ENCODE data around the gene ACOT8.
"Not testable (repeated sequence)": the region's sequence is repeated elsewhere in the genome, so short reads cannot be mapped to it uniquely, and the experiment has no call there.

Gene ACOT8

DNA sequence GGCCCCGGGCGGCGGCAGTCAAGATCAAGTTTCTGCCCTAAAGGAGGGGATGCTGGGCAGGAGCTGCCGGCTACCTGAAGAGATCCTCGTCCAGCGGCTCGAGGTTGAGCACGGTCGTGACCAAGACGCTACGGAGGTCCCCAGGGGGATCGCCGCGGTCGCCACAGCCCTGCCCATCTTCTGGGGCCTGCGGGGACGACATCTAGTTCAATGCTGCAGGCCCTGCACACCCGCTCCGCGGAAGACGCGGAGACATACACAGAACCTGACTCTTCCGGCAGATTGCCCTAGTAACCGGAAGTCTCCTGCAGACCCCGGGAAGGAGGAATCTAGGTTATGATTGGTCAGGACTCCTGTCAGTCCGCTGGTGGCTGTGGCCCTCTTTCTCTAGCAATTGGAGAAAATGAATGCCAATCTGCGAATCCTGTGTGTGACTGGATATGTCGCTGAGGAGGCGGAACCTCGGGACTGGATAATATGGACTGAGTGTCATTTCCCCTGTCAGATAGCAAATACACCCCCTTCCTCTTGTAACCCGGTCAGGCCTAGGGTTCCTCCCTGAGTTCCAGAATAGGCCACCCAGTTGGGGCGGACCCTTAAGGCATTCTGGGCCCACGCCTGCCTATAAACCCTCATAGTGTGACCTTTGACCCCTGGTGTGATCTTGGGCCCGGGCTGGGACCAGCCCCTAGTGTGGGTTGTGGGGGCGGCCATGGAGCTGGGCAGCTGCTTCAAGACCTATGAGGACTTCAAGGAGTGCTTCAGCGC is at the start of gene ACOT8, which contains the start of gene ZSWIM3:
ACOT8 (minus strand) TSS at position 279 of the 768 bp plus-strand sequence; CDS start at position 202, 77 bp downstream.
ZSWIM3 (plus strand) TSS at position 501 of the 768 bp plus-strand sequence; CDS start at position 713, 212 bp downstream.
- DNase-seq, result peak; percentile 94

- no peak for DNase-seq
Observed at GRCh38 chr20:45905505-45906079, 48.4 kb upstream of the ACOT8 start.

GRCh38 chr20:45904583-45905504 is 47.7 kb upstream of the ACOT8 start:
- no peak for DNase-seq

GRCh38 chr20:45902199-45902701 is 45.1 kb upstream of the ACOT8 start:
- DNase-seq, result no peak

DNA sequence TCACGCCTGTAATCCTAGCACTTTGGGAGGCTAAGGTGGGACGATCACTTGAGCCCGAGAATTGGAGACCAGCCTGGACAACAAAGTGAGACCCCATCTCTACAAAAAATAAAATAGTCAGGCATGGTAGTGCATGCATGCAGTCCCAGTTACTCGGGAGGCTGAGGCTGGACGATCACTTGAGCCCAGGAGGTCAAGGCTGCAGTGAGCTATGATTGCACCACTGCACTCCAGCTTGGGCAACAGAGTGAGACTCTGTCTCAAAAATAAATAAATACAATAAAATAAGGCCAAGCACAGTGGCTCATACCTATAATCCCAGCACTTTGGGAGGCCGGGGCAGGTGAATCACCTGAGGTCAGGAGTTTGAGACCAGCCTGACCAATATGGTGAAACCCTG is 44.1 kb upstream of the ACOT8 start:
- not testable (repeated sequence) for DNase-seq

DNA sequence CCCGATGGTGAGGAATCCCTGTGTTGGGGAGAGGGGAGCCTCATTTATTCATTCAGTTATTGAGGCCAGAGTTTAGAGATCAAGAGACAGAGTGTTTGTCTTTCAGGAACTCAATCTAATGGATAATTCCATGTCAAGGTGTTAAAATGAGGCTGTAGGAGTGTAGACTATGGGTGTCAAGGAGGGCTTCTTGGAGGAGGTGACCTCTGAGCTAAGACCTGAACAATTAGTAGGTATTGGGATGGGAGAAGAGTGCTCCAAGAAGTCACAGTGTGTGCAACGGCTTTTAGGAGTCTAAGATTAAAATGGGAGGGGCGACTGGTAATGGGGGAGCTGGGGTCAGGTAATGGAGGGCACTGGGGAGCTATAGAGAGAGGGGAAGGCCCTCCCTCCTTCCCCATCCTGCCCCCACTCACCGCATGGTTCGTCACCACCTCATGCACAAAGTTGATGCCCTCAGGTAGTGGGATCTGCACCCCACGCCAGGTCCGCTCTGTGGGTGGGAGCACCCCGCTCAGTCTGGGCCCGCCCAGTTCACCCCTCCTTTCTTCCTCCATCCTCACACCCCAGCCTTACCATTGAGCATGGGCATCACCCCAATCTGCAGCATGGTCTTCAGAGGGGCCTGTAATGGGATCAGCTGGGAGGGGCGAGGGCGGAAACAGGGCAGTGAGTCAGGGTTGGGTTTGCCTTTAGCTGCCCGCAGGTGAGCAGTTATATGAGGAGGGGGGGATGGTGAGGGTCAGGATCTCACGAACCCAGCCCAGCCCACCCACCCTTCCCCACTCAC is 42.0 kb upstream of the ACOT8 start:
- DNase-seq, result no peak

- no peak for DNase-seq
Observed at GRCh38 chr20:45898285-45898684, 41.1 kb upstream of the ACOT8 start.

- DNase-seq, result no peak
Observed at GRCh38 chr20:45897692-45898091, 40.5 kb upstream of the ACOT8 start.

DNA sequence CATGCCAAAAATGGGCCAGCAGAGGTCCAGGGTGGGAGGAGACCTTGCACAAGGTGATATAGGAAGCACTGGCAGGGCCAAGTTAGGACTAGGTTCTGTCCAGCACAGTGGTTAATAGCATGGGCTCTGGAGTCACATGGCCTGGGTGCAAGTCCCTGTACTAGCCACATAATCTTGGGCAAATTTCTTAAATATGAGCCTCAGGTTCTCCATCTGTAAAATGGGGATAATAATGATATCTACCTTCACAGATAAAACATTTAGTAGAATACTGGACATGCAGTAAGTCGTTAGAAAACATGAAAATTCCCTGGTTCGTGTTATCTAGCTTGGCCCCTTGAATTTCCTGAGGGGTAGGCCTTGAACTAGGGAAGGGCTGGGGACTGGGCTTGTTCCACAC is 40.1 kb upstream of the ACOT8 start:
- no peak for DNase-seq

DNA sequence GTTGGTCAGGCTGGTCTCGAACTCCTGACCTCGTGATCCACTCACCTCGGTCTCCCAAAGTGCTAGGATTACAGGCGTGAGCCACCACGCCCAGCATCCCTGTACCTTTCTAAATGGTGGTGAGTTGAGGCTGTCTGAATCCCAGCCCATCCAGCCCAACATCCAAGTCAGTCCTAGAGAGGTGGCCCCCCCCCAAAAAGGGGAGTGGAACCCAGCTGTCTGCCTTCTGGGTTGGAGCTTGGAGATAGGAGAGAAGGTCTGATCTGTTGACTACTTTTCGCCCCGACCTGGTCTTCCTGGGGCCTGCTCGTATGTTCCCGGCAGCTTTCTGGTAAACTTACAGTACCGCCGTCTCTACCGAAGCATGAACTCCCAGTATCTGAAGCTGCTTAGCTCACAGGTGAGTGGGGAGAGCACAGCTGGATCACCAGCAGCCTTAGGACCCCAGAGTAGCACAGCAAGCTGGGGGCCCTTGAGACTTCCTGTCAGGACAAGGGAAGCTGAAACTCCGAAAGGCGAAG is 39.5 kb upstream of the ACOT8 start:
- DNase-seq, result no peak

GRCh38 chr20:45894797-45895196 is 37.6 kb upstream of the ACOT8 start:
- no peak for DNase-seq

- DNase-seq, result no peak
Observed at GRCh38 chr20:45893831-45894230, 36.6 kb upstream of the ACOT8 start.

DNA sequence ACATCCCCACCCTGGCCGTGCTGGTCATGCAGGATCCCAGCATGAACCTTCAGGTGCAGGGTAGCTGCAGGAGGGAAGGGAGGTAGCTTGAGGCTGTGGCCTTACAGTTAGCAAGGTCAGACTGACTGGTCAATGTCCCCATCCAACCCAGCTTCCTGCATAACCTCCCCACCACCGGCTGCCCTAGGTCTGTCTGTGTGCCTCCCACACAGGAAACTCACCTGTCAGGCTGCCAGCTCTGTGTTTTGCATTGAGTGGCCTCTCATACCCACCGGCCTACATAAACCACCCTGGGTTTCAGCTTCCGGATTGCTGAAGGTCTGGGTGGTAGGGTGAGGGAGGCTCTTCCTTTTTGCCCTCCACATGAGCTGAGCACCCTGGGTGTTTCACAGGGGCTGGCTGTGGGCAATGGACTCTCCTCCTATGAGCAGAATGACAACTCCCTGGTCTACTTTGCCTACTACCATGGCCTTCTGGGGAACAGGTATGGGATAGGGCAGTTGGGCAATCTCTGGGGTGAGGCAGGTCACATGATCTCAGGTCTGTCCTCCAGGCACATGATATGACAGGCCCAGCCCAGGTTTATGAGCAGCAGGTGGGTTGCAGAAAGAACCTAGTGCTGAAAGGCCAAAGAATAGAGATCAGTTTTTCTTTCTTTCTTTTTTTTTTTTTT is 35.8 kb upstream of the ACOT8 start:
- peak; percentile 24 for DNase-seq

GRCh38 chr20:45892049-45892825 is 35.0 kb upstream of the ACOT8 start:
- DNase-seq, result no peak

GRCh38 chr20:45890985-45891983 is 34.1 kb upstream of the ACOT8 start, which contains the start of the genes CTSA and NEURL2:
Gene CTSA, plus strand, starts transcription at chr20:45891335. Its CDS starts 234 bp downstream, at chr20:45891569.
Gene NEURL2, minus strand, starts transcription at chr20:45891208. Its CDS starts 217 bp downstream, at chr20:45890991.
- peak; percentile 90 for DNase-seq

GRCh38 chr20:45890077-45890984 is 33.1 kb upstream of the ACOT8 start:
- peak; percentile 69 for DNase-seq

DNA sequence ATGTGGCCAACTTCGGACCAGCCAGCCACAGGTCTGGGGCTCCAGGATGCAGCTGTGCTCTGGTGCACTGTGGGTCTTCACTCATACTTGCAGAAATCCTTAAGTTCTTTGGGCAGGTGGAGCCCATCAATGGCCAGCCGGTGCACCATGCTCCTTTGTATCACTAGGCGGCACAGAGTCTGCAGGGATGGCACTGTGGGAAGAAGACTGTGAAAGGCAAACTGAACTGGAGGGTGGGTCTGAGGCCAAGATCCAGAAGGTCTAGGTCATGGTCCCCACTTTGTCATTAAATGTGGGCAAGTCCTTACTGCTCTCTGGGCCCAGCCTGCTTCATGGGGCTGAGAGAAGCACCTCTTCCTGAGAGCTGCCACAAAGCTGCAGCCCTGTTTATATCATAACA is 31.5 kb upstream of the ACOT8 start:
- no peak for DNase-seq

- no peak for DNase-seq
Observed at GRCh38 chr20:45887346-45887715, 30.1 kb upstream of the ACOT8 start, which contains the start of gene SPATA25. Gene SPATA25, minus strand, starts transcription at chr20:45887622. Its CDS starts 32 bp downstream, at chr20:45887590.

Measured in activated CD4-positive, alpha-beta T cell treated with anti-CD3 and anti-CD28 coated beads for 48 hours (primary cell).